ENCODE measurements around the gene HSPB7.
"Not testable (repeated sequence)": the region's sequence is repeated elsewhere in the genome, so short reads cannot be mapped to it uniquely, and the experiment has no call there.

The HSPB7 gene

DNA sequence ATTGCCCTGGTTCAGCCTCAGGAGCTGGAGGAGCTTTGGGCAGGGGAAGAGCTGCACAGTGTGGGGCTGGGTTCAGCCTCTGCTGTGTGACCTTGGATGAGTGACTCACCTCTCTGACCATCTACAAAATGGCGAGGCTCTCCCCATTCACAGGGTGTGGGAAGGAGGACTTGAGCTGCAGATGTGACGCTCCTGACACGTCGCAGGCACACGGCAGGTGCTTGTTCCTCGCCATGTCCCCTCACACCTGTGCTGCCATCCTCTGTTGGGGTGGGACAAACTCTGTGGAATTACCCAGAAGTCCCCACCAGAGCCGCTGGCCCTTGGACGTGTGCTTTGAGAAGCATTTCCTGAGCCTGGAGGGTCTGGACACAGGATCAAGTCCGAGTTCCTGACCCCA is 3.0 kb upstream of the HSPB7 start:
- not testable (repeated sequence) for DNase-seq

DNA sequence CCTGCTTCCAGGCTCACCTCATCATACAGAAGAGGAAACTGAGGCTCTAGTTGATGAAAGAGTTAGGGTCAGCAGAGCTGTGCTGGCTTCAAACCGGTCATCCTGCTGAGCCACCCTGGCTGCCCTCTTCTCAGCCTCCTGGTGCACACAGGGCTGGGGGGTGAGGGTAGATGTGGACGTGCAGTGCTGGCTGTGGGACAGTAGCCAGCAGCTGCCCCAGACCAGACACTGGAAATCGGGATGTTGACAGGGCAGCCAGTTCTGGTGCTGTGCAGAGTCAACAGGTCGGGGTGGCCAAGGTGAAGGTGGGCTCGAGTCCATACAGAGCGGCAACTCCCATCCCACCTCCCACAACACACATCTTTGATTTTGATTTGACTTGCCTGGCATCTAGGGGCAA is 2.5 kb upstream of the HSPB7 start:
- no peak for DNase-seq

- DNase-seq = no peak
Observed at GRCh38 chr1:16019644-16020277, 1.9 kb upstream of the HSPB7 start.

GRCh38 chr1:16018749-16019643 is 1.2 kb upstream of the HSPB7 start:
- DNase-seq = no peak

- no peak for DNase-seq
Observed at GRCh38 chr1:16018308-16018707, 465 bp upstream of the HSPB7 start.

DNA sequence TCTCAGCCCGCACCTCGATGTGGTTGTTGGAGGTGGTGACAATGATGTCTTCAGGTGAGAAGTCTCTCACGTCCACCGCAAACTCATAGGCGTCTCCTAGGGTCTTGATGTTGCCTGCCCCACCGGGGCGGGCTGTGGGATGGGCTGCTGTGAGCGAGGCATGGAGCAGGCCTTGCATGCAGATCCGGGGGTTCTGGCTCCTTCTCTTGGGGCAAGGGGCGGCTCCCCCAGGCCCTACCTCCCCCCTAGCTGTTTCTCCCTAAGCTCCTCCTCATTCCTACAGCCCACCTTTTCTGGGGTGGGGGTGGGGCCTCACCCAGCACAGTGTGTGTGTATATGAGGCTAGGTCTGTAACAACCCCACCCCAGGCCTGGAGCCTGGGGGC is 775 bp downstream of the HSPB7 start:
- no peak for DNase-seq

DNA sequence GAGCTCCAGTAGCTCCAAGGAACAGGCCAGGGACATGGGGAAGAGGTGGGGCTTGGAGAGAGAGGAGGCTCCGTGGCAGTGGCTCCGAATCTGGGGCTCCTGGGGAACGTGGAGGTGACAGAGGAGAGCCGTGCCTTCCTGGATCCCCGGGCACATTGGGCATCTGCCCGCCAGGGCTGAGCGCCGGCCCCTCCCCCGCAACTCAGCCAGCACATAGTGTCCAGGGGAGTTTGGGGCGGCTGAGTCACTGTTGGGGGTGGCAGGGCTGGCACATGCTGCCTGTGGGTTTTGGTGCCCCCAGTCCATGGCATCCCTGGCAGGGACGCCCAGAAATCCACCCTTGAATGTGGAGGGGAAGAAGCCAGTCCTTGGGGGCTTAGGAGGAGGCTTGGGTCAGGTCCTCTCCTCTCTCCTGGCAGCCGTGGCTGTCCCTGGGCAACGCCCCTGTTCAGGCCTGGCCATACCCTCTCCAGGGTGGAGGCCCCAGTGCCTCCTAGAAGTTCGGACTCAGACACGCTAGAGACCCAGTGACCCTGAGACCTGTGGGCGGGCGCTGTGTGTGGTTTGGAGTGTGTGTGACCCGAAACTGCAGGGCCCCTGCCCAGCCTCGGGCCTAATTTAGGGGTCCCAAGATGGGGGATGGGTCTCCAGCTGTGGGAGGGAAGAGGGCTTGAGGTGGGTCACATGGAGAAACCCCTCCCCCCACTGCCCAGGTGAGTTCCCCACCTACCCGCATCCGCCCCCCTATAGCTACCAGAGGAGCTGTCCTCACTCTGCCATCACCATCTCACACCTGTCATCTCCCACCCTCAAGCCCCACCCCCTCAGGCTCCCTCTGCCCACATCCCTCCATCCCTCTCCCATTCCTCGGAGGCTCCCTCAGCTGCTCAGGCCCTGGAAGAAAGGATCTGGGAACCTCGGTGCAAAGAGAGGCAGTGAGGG is 1.6 kb downstream of the HSPB7 start:
- DNase-seq = no peak

- DNase-seq = no peak
Observed at GRCh38 chr1:16015491-16015890, 2.4 kb downstream of the HSPB7 start.

DNA sequence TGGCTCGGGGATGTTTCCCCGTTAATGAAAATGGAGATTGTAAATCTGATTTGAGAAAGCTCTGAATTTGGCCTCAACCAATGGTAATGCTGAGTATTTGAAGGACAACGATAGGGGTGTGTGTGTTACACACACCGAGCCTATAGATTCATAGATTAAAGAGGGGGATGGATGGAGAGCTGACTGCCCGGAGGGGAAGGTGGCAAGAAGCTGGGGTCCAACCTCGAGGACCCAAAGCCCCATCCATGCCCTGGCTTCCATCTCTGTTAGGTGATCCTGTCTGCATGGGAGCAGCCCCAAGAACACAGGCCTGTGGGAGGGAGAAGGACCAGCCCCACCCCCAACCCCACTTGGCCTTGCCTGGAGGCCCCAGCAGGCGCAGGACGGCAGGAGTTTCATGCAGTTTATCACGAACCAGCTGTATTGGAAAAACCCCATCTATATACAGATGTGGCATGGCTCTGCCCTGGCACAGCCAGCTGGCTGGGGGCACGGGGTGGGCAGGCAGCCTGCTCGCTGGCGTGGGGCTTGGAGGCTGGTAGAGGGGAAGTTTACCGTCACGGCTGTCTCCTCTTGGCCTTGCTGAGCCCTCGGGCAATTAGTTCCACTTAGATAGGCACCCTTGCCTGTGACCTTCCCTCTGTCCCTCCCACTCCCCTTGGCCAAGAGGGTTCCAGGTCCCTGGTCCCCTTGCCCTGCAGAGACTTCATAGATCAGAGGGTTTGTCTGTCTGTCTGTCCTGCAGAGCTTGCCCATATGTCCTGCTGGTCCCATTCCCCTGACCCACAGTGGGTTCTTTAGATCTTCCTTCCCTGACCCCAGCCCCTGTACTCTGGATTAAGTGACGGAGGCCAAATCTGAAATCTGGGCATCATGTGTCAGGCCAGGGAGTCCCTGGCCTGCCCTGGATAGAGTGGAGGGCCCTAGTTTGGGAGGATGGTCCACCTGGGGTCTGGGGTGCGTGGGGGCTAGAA is 3.0 kb downstream of the HSPB7 start:
- no peak for DNase-seq

GRCh38 chr1:16013908-16014258 is 4.0 kb downstream of the HSPB7 start:
- no peak for DNase-seq

GRCh38 chr1:16013220-16013907 is 4.5 kb downstream of the HSPB7 start:
- DNase-seq = no peak

- DNase-seq = no peak
Observed at GRCh38 chr1:16012590-16013219, 5.1 kb downstream of the HSPB7 start.

GRCh38 chr1:16011936-16012589 is 5.8 kb downstream of the HSPB7 start:
- DNase-seq = no peak

GRCh38 chr1:16010837-16011236 is 7.0 kb downstream of the HSPB7 start:
- DNase-seq = no peak

GRCh38 chr1:16009678-16010077 is 8.2 kb downstream of the HSPB7 start:
- no peak for DNase-seq

GRCh38 chr1:16009030-16009460 is 8.8 kb downstream of the HSPB7 start:
- DNase-seq = peak; percentile 45

DNA sequence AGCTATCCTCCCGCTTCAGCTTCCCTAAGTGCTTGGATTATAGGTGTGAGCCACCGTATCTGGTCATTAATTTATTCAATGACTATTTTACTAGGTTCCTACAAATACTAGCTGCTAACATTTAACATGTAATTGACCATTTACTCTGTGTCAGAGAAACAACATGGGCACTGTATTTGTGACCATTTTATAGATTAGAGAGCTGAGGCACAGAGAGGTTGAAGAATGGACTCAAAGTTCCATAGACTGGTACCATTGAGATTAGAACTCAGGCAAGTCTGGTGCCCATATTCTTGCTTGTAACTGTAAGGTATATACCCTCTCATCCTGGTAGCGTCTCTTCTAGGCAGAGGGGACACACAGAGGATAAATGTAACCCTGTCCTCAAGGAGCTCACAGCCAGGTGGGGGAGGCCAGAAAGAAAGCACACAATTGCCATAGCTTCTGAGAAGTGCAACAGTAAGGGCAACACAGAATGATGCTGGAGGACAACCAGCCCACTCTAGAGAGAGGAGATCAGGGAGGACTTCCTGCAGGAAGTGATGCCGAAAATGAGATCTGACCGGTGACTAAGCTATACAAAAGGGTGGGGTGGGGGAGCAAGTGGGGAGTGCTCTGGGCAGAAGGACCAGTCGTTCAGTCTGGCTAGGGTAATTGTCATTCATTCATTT is 10.0 kb downstream of the HSPB7 start:
- DNase-seq = no peak

GRCh38 chr1:16006552-16007485 is 11.0 kb downstream of the HSPB7 start:
- no peak for DNase-seq

- no peak for DNase-seq
Observed at GRCh38 chr1:16006010-16006409, 11.8 kb downstream of the HSPB7 start.

All from NK-92 treated with Interleukin-12 subunit alpha and Interleukin-12 subunit beta, amount 100 ng/mL, for 24 hours (cell line).